MM.1S (cell line): Measurements from ENCODE around the gene COG5.

Experiments
- DNase-seq: peaks from one replicate; pipeline ENCODE4 v3.0.0-alpha.2; 2015
- H2AFZ ChIP-seq: fragments of 300-600 bp; sonication (generic); 2 replicates; pipeline ENCODE4 v1.6.0; 2016; ENCODE audit warnings: antibody characterized with exemption, low read length
- H3F3A ChIP-seq: fragments of 300-600 bp; sonication (generic); 2 replicates; pipeline ENCODE4 v1.6.1; 2016; ENCODE audit warnings: mild to moderate bottlenecking, antibody characterized with exemption, low read length, moderate library complexity, mixed read lengths; ENCODE audit not compliant: insufficient read depth
- H3K27ac ChIP-seq: fragments of 300-600 bp; sonication (generic); 2 replicates; pipeline ENCODE4 v1.5.1; 2016; ENCODE audit warnings: mild to moderate bottlenecking, low read length
- H3K27me3 ChIP-seq: fragments of 300-600 bp; sonication (generic); replicated peaks from 2 replicates; pipeline ENCODE4 v1.6.0; 2016; ENCODE audit warnings: low read length; ENCODE audit not compliant: insufficient read depth
- H3K36me3 ChIP-seq: fragments of 300-600 bp; sonication (generic); replicated peaks from 2 replicates; pipeline ENCODE4 v1.6.1; 2016; ENCODE audit warnings: mild to moderate bottlenecking, low read length, mixed read lengths; ENCODE audit not compliant: insufficient read depth
- H3K4me1 ChIP-seq: fragments of 300-600 bp; sonication (generic); 2 replicates; pipeline ENCODE4 v1.6.1; 2016; ENCODE audit warnings: low read length, mixed read lengths
- H3K4me2 ChIP-seq: fragments of 300-600 bp; sonication (generic); 2 replicates; pipeline ENCODE4 v1.6.0; 2016; ENCODE audit warnings: low read depth, low read length
- H3K4me3 ChIP-seq: fragments of 300-600 bp; sonication (generic); 2 replicates; pipeline ENCODE4 v1.5.1; 2016; ENCODE audit warnings: low read length, mixed read lengths
- H3K79me2 ChIP-seq: fragments of 300-600 bp; sonication (generic); 2 replicates; pipeline ENCODE4 v1.6.1; 2016; ENCODE audit warnings: mixed run types, low read length, mixed read lengths
- H3K9ac ChIP-seq: fragments of 300-600 bp; sonication (generic); 2 replicates; pipeline ENCODE4 v1.6.1; 2016; ENCODE audit warnings: low read length, mixed read lengths
- H3K9me2 ChIP-seq: fragments of 300-600 bp; sonication (generic); replicated peaks from 2 replicates; pipeline ENCODE4 v1.6.1; 2016; ENCODE audit warnings: mild to moderate bottlenecking, low read length, mixed read lengths; ENCODE audit not compliant: insufficient read depth
- H3K9me3 ChIP-seq: fragments of 300-600 bp; sonication (generic); replicated peaks from 2 replicates; pipeline ENCODE4 v1.6.1; 2016; ENCODE audit warnings: mild to moderate bottlenecking, low read length, mixed read lengths; ENCODE audit not compliant: insufficient read depth
- H4K20me1 ChIP-seq: fragments of 300-600 bp; sonication (generic); 2 replicates; pipeline ENCODE4 v1.6.1; 2016; ENCODE audit warnings: mild to moderate bottlenecking, low read length, moderate library complexity, mixed read lengths; ENCODE audit not compliant: insufficient read depth
- EZH2 ChIP-seq: fragments of 300-600 bp; sonication (generic); optimal IDR thresholded peaks from 2 replicates; pipeline ENCODE3; 2017; ENCODE audit warnings: low read depth, mild to moderate bottlenecking, antibody characterized with exemption, low read length, mixed read lengths
- EZH2phosphoT487 ChIP-seq: fragments of 300-600 bp; sonication (generic); IDR thresholded peaks from 2 replicates; pipeline ENCODE4 v1.6.1; 2018; ENCODE audit warnings: antibody characterized with exemption, low read length
- TF ChIP-seq, protein P1 (sequence below): fragments of 300-600 bp; sonication (generic); IDR thresholded peaks from 2 replicates; pipeline ENCODE4 v1.5.1; 2016; ENCODE audit warnings: antibody characterized with exemption, low read length, mixed read lengths

The COG5 gene

GRCh38 chr7:107237451-107237850, 326.3 kb downstream of the COG5 start:
- no peaks in the 10 kb centered on the region for H3K36me3 ChIP-seq
- H3K27me3 ChIP-seq: no peaks in the 10 kb centered on the region
- H3K9ac ChIP-seq: no peak overlapping the region
- TF ChIP-seq, protein P1, sequence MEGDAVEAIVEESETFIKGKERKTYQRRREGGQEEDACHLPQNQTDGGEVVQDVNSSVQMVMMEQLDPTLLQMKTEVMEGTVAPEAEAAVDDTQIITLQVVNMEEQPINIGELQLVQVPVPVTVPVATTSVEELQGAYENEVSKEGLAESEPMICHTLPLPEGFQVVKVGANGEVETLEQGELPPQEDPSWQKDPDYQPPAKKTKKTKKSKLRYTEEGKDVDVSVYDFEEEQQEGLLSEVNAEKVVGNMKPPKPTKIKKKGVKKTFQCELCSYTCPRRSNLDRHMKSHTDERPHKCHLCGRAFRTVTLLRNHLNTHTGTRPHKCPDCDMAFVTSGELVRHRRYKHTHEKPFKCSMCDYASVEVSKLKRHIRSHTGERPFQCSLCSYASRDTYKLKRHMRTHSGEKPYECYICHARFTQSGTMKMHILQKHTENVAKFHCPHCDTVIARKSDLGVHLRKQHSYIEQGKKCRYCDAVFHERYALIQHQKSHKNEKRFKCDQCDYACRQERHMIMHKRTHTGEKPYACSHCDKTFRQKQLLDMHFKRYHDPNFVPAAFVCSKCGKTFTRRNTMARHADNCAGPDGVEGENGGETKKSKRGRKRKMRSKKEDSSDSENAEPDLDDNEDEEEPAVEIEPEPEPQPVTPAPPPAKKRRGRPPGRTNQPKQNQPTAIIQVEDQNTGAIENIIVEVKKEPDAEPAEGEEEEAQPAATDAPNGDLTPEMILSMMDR: no peak
- TF ChIP-seq EZH2phosphoT487: no peak
- TF ChIP-seq EZH2: no peak
- no peaks in the 10 kb centered on the region for H3K4me1 ChIP-seq
- H3K79me2 ChIP-seq: no peaks in the 10 kb centered on the region
- no peak overlapping the region for H2AFZ ChIP-seq
- no peaks in the 10 kb centered on the region for H4K20me1 ChIP-seq
- no peak overlapping the region for H3K4me3 ChIP-seq
- H3K4me2 ChIP-seq: no peak overlapping the region
- no peaks in the 10 kb centered on the region for H3F3A ChIP-seq
- H3K9me3 ChIP-seq: no peaks in the 10 kb centered on the region
- H3K27ac ChIP-seq: no peak overlapping the region
- no peak for DNase-seq
- no peaks in the 10 kb centered on the region for H3K9me2 ChIP-seq

- no peaks in the 10 kb centered on the region for H3F3A ChIP-seq
- H3K9ac ChIP-seq: no peak overlapping the region
- H3K79me2 ChIP-seq: no peaks in the 10 kb centered on the region
- H3K27me3 ChIP-seq: no peaks in the 10 kb centered on the region
- H3K36me3 ChIP-seq: no peaks in the 10 kb centered on the region
- H3K4me1 ChIP-seq: no peaks in the 10 kb centered on the region
- no peak overlapping the region for H3K27ac ChIP-seq
- no peaks in the 10 kb centered on the region for H3K9me2 ChIP-seq
- no peak overlapping the region for H3K4me3 ChIP-seq
- TF ChIP-seq EZH2 (no peak), EZH2phosphoT487 (no peak)
- TF ChIP-seq, protein P1: no peak
- no peak overlapping the region for H2AFZ ChIP-seq
- no peak overlapping the region for H3K4me2 ChIP-seq
- DNase-seq: no peak
- H3K9me3 ChIP-seq: no peaks in the 10 kb centered on the region
- H4K20me1 ChIP-seq: no peaks in the 10 kb centered on the region
These were observed 326.9 kb downstream of the COG5 start for GRCh38 chr7:107236862-107237261.

DNA sequence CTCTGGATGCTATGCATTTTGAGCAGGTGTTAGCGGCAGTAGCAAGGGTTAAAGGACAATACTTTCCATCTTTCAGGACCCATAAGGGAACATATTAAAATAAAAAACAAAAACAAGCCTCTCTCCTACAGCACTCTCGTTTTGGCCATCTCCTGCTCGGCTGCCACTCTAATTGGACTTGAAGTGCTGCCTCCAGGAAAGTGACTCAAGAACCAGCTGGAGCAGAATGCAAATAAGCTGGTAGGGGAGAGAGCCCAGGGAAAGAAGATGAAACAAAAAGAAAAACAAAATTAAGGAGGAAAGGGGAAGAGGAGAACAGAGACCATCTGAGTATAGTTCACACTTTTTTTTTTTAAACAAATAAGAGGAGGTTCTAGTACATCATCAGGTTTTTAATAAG, 329.3 kb downstream of the COG5 start:
- H3K4me2 ChIP-seq: no peak overlapping the region
- H3F3A ChIP-seq: no peaks in the 10 kb centered on the region
- no peak overlapping the region for H3K9ac ChIP-seq
- DNase-seq: no peak
- no peak overlapping the region for H2AFZ ChIP-seq
- no peaks in the 10 kb centered on the region for H3K36me3 ChIP-seq
- no peak overlapping the region for H3K4me3 ChIP-seq
- no peak overlapping the region for H3K27ac ChIP-seq
- H4K20me1 ChIP-seq: no peaks in the 10 kb centered on the region
- H3K4me1 ChIP-seq: no peaks in the 10 kb centered on the region
- no peaks in the 10 kb centered on the region for H3K27me3 ChIP-seq
- no peaks in the 10 kb centered on the region for H3K9me3 ChIP-seq
- H3K9me2 ChIP-seq: no peaks in the 10 kb centered on the region
- H3K79me2 ChIP-seq: no peaks in the 10 kb centered on the region
- TF ChIP-seq, protein P1: no peak
- no peak for TF ChIP-seq EZH2
- no peak for TF ChIP-seq EZH2phosphoT487
